ENCODE results near the gene CORIN. TPM values are rescaled to one million over a fixed set of nuclear protein-coding genes. Genes with fewer than 3 reads are reported as not detected.

The CORIN gene
- polyA plus RNA-seq, 1 donor (not counting 4 experiments of a cell fraction or from before 2014, with no cell fraction given), result 0.14 TPM

GRCh38 chr4:47838445-47838844 lies 578 bp upstream of the CORIN start:
- FAIRE-seq (peak; percentile 29), DNase-seq (ENCODE audit: low read depth, low spot score) (no peak)
- Histone ChIP-seq H3K27me3 (ENCODE audit: control insufficient read depth, extremely low read depth, insufficient read depth, low read length) (no peaks in the 10 kb centered on the region), H3K4me1 (ENCODE audit: control insufficient read depth, extremely low read depth, insufficient read depth, low read length) (peaks cover 13% of the 10 kb centered on the region), H4K20me1 (ENCODE audit: control insufficient read depth, extremely low read depth, insufficient read depth, low read length) (no peaks in the 10 kb centered on the region), H3K9me1 (ENCODE audit: control insufficient read depth, extremely low read depth, insufficient read depth, low read length) (no peaks in the 10 kb centered on the region), H3K9me3 (ENCODE audit: control insufficient read depth, low read depth, low read length) (no peaks in the 10 kb centered on the region), H3K79me2 (ENCODE audit: control insufficient read depth, insufficient read depth, low read length) (no peaks in the 10 kb centered on the region), H3K27ac (ENCODE audit: control insufficient read depth, insufficient read depth, low read length) (no peak overlapping the region), H3K36me3 (ENCODE audit: control insufficient read depth in 2 of 2, extremely low read depth in 1 of 2, insufficient read depth in 2 of 2, low read length in 2 of 2) (no peaks in the 10 kb centered on the region), H3K4me3 (ENCODE audit: control insufficient read depth in 2 of 3, extremely low read depth in 1 of 3, insufficient read depth in 2 of 3, low read depth in 1 of 3, low read length in 3 of 3) (no peak overlapping the region), H3K9ac (ENCODE audit: control insufficient read depth, extremely low read depth, insufficient read depth, low read length) (no peak overlapping the region), H2AFZ (ENCODE audit: control insufficient read depth, low read length) (no peak overlapping the region), H3K4me2 (ENCODE audit: control insufficient read depth, extremely low read depth, insufficient read depth, low read depth, low read length) (peak overlapping the region; percentile 90)
- no peak for TF ChIP-seq EZH2 (IDR thresholded peaks at IDR 0.05; ENCODE audit: low read length)
- TF ChIP-seq, protein P1, sequence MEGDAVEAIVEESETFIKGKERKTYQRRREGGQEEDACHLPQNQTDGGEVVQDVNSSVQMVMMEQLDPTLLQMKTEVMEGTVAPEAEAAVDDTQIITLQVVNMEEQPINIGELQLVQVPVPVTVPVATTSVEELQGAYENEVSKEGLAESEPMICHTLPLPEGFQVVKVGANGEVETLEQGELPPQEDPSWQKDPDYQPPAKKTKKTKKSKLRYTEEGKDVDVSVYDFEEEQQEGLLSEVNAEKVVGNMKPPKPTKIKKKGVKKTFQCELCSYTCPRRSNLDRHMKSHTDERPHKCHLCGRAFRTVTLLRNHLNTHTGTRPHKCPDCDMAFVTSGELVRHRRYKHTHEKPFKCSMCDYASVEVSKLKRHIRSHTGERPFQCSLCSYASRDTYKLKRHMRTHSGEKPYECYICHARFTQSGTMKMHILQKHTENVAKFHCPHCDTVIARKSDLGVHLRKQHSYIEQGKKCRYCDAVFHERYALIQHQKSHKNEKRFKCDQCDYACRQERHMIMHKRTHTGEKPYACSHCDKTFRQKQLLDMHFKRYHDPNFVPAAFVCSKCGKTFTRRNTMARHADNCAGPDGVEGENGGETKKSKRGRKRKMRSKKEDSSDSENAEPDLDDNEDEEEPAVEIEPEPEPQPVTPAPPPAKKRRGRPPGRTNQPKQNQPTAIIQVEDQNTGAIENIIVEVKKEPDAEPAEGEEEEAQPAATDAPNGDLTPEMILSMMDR (optimal IDR thresholded peaks at IDR 0.05 in 1 of 3, IDR thresholded peaks at IDR 0.05 in 1 of 3, conservative IDR thresholded peaks at IDR 0.05 in 1 of 3; ENCODE audit: extremely low read depth in 1 of 3, insufficient read depth in 2 of 3, low read length in 3 of 3), result peak in 2 of 3 experiments; percentile 6
- dilution Hi-C loops (cut with MboI; ENCODE audit: extremely low pct_ligation_motif_present, low sequenced_read_pairs), result no loop called here

DNA sequence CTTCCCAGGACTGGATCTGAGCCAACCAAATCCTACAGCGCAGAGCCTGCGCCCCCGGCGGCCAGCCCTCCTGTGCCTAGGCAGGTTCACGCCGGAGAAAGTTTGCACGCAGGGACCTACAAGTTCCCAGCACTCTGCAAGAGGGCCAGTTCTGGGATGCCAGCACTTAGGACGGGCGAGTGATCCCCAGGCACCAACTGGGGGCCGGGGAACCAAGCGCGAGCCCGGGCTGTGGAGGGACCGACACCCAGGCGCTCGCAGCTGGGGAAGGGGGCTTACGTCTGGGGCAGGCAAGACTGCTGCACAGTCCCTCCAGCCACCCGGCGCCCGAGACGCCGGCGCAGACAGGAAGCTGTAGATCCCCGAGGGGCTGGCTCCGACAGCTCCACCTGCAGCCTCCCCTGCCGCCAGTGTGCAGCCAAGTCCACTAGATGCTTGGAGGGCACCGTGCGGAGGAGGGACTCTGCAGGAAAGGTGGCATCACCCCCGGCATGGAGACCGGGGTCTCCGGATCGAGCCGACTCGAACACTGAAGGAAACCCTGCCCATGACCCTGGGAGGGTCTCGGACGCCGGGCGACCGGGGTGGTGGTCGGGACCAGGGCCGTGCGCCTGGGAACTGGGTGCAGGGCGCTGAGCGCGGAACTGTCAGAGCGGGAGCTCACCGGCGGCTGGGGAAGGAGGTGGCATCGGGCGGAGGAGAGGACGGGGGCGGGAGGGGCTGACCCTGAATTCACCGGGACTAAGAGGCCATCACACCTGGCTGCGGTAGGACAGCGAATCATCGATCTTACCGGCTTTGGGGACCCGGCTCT lies 566 bp downstream of the CORIN start:
- Histone ChIP-seq H3K9me3 (ENCODE audit: control insufficient read depth, low read depth, low read length) (no peaks in the 10 kb centered on the region), H2AFZ (ENCODE audit: control insufficient read depth, low read length) (peak overlapping the region; percentile 79), H3K9me1 (ENCODE audit: control insufficient read depth, extremely low read depth, insufficient read depth, low read length) (no peaks in the 10 kb centered on the region), H3K9ac (ENCODE audit: control insufficient read depth, extremely low read depth, insufficient read depth, low read length) (peak overlapping the region; percentile 51), H3K27ac (ENCODE audit: control insufficient read depth, insufficient read depth, low read length) (no peak overlapping the region), H3K4me1 (ENCODE audit: control insufficient read depth, extremely low read depth, insufficient read depth, low read length) (peaks cover 13% of the 10 kb centered on the region), H3K27me3 (ENCODE audit: control insufficient read depth, extremely low read depth, insufficient read depth, low read length) (no peaks in the 10 kb centered on the region), H3K4me3 (ENCODE audit: control insufficient read depth in 2 of 3, extremely low read depth in 1 of 3, insufficient read depth in 2 of 3, low read depth in 1 of 3, low read length in 3 of 3) (peak overlapping the region; percentile 43 to 65 (median 62)), H3K4me2 (ENCODE audit: control insufficient read depth, extremely low read depth, insufficient read depth, low read depth, low read length) (peak overlapping the region; percentile 90), H3K36me3 (ENCODE audit: control insufficient read depth in 2 of 2, extremely low read depth in 1 of 2, insufficient read depth in 2 of 2, low read length in 2 of 2) (no peaks in the 10 kb centered on the region), H3K79me2 (ENCODE audit: control insufficient read depth, insufficient read depth, low read length) (no peaks in the 10 kb centered on the region), H4K20me1 (ENCODE audit: control insufficient read depth, extremely low read depth, insufficient read depth, low read length) (no peaks in the 10 kb centered on the region)
- FAIRE-seq (no peak), DNase-seq (ENCODE audit: low read depth, low spot score) (no peak)
- dilution Hi-C loops (cut with MboI; ENCODE audit: extremely low pct_ligation_motif_present, low sequenced_read_pairs), result no loop called here
- TF ChIP-seq EZH2 (IDR thresholded peaks at IDR 0.05; ENCODE audit: low read length), result no peak
- TF ChIP-seq, protein P1 (optimal IDR thresholded peaks at IDR 0.05 in 1 of 3, IDR thresholded peaks at IDR 0.05 in 1 of 3, conservative IDR thresholded peaks at IDR 0.05 in 1 of 3; ENCODE audit: extremely low read depth in 1 of 3, insufficient read depth in 2 of 3, low read length in 3 of 3), result peak in 1 of 3 experiments; percentile 10

All from keratinocyte (primary cell).